Measurements from ENCODE around the gene RASGRF1.
A peak's percentile ranks its signal among the peaks of the same experiment; 100 is the strongest.

The RASGRF1 gene

DNA sequence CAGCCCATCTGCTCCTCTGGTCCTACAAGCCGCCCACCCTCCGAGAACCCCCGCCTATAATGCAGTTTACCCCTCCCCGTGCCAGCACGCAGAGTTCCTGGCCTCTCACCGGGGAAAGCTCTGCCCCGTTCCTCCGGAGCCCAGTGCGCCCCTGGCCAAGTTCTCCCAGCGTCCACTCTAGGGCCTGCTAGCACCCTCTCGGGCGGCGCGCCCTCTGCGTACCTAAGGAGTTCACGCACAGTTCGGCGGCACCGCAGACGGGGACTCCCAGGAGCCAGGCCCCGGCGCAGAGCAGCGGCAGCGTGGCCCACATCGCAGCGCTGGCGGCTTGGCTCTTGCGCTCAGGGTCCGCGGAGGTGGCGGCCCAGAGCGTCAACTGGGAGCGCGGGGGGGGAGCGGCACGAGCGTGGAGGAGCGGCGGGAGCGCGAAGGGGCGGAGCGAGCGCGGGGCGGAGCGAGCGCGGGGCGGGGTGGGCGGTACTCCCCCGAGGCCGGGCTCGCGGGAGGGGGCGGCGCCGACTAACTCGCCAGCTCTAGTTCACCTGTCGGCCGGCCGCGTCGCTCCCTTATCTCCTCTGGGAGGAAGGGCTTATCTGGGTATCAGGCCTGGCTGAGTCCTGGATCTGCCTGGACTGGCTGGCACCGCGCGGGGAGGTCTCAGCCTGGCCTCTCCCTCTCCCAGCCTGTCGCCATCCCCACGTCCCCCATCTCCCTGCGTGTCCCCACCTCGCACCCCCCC is 145.7 kb downstream of the RASGRF1 start, which contains the start of gene CTSH:
TSS of gene CTSH (minus strand) at position 378 of the 739 bp plus-strand sequence. CDS start at position 313, 65 bp downstream.
- peak; percentile 68 for DNase-seq (ENCODE audit: low read depth)
- Histone ChIP-seq H3K36me3 (ENCODE audit: control insufficient read depth, insufficient read depth, low read length, severe bottlenecking) (no peaks in the 10 kb centered on the region), H3K4me1 (ENCODE audit: control insufficient read depth, insufficient read depth, low read length) (no peaks in the 10 kb centered on the region), H3K4me3 (ENCODE audit: low read length) (peak within 1 kb of the TSS; percentile 67), H3K9ac (ENCODE audit: low read length) (peak within 1 kb of the TSS; percentile 60), H3K9me3 (ENCODE audit: control insufficient read depth, low read length) (no peaks in the 10 kb centered on the region), H3K27me3 (replicated peaks; ENCODE audit: control insufficient read depth, insufficient read depth, low read length) (peaks cover 3% of the 10 kb centered on the region)

- H3K27me3 ChIP-seq (replicated peaks; ENCODE audit: control insufficient read depth, insufficient read depth, low read length): peaks cover 3% of the 10 kb centered on the region
- no peaks in the 10 kb centered on the region for H3K36me3 ChIP-seq (ENCODE audit: control insufficient read depth, insufficient read depth, low read length, severe bottlenecking)
- no peak overlapping the region for H3K9ac ChIP-seq (ENCODE audit: low read length)
- DNase-seq (ENCODE audit: low read depth): no peak
- H3K4me1 ChIP-seq (ENCODE audit: control insufficient read depth, insufficient read depth, low read length): no peaks in the 10 kb centered on the region
- H3K4me3 ChIP-seq (ENCODE audit: low read length): no peak overlapping the region
- H3K9me3 ChIP-seq (ENCODE audit: control insufficient read depth, low read length): no peaks in the 10 kb centered on the region
Observed at GRCh38 chr15:78944202-78944625, 146.4 kb downstream of the RASGRF1 start.

DNA sequence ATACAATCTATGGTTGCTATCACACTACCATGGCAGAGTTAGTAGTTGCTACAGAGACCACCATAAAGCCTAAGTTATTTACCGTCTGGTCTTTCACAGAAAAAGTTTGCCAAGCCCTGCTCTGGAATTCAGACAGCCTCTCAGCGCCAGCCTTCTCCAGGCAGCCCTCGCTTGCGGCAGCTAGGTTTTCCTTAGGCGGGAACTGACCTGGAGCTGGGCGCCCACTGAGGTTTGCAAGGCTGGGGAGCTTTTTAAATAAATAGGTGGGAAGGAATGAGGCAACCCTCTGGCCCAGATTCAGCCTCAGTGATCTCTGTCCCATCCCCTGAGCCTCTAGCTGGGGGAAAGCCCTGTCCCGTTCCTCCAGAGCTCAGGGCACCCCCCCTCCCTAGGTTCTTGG is 146.9 kb downstream of the RASGRF1 start:
- Histone ChIP-seq H3K27me3 (replicated peaks; ENCODE audit: control insufficient read depth, insufficient read depth, low read length) (peaks cover 3% of the 10 kb centered on the region), H3K4me3 (ENCODE audit: low read length) (no peak overlapping the region)
- no peak for DNase-seq (ENCODE audit: low read depth)

DNA sequence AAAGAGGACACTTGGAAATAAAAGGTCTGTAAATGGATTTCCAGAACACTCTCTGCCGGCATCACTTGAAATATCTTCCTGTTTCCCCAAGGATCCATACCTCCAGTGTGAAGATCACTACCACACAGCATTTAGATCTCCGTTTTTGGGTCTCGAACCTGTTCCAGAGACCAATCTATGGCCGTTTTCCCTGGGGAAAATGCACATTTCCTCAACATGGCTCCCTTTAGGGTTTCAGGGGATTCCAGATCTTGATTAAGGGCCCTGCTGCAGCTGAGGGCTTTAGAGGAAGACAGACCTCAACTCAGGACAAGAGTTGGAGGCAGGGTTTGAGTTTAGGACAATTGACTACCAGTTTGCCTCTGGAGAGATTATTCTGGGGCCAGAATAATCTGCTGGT is 147.8 kb downstream of the RASGRF1 start:
- no peak for DNase-seq (ENCODE audit: low read depth)
- Histone ChIP-seq H3K9ac (ENCODE audit: low read length) (no peak overlapping the region), H3K4me3 (ENCODE audit: low read length) (no peak overlapping the region), H3K36me3 (ENCODE audit: control insufficient read depth, insufficient read depth, low read length, severe bottlenecking) (no peaks in the 10 kb centered on the region), H3K27me3 (replicated peaks; ENCODE audit: control insufficient read depth, insufficient read depth, low read length) (peaks cover 3% of the 10 kb centered on the region), H3K4me1 (ENCODE audit: control insufficient read depth, insufficient read depth, low read length) (peaks cover 7% of the 10 kb centered on the region), H3K9me3 (ENCODE audit: control insufficient read depth, low read length) (no peaks in the 10 kb centered on the region)

More for the DNA sequence above, 146.9 kb downstream of the RASGRF1 start:
- Histone ChIP-seq H3K4me1 (ENCODE audit: control insufficient read depth, insufficient read depth, low read length) (peaks cover 5% of the 10 kb centered on the region), H3K9ac (ENCODE audit: low read length) (no peak overlapping the region), H3K9me3 (ENCODE audit: control insufficient read depth, low read length) (no peaks in the 10 kb centered on the region), H3K36me3 (ENCODE audit: control insufficient read depth, insufficient read depth, low read length, severe bottlenecking) (no peaks in the 10 kb centered on the region)

GRCh38 chr15:78938658-78939488 is 151.7 kb downstream of the RASGRF1 start:
- DNase-seq (ENCODE audit: low read depth): no peak
- H3K9ac ChIP-seq (ENCODE audit: low read length): no peak overlapping the region
- no peaks in the 10 kb centered on the region for H3K9me3 ChIP-seq (ENCODE audit: control insufficient read depth, low read length)

DNA sequence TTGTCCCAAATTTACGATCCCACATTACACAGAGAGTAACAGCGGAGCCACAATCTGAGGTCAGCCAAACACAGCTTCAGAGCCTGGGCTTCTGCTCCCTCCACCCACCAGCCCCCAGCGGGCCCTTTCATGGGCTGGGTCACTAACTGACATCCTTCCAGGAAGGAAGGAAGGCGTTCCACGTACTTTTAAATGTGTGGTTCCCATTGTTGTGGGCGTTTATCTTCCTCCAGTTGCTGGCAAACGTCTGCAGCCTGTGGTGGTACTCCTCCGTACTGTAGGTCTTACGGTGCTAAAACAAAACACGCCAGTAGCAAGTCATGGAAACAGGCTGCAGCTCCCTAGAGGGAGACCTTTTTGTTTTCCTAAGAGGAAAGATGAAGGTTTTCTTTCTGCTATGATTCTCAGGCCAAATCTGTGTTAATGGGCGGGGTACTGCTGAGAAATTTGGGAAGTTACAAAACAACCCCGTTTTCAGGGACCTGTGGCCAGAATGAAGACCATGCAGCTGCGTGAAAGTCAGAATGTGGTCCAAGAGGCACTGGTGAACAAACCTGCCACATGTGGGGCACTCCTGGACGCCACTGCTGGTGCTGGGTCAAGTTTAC is 153.3 kb downstream of the RASGRF1 start:
- DNase-seq (ENCODE audit: low read depth): no peak
- Histone ChIP-seq H3K4me3 (ENCODE audit: low read length) (peak overlapping the region; percentile 49), H3K9ac (ENCODE audit: low read length) (peak overlapping the region; percentile 25), H3K36me3 (ENCODE audit: control insufficient read depth, insufficient read depth, low read length, severe bottlenecking) (no peaks in the 10 kb centered on the region), H3K9me3 (ENCODE audit: control insufficient read depth, low read length) (no peaks in the 10 kb centered on the region), H3K4me1 (ENCODE audit: control insufficient read depth, insufficient read depth, low read length) (peaks cover 16% of the 10 kb centered on the region), H3K27me3 (replicated peaks; ENCODE audit: control insufficient read depth, insufficient read depth, low read length) (peaks cover 5% of the 10 kb centered on the region)

More at GRCh38 chr15:78938658-78939488, 151.7 kb downstream of the RASGRF1 start:
- Histone ChIP-seq H3K4me3 (ENCODE audit: low read length) (no peak overlapping the region), H3K36me3 (ENCODE audit: control insufficient read depth, insufficient read depth, low read length, severe bottlenecking) (no peaks in the 10 kb centered on the region), H3K4me1 (ENCODE audit: control insufficient read depth, insufficient read depth, low read length) (peaks cover 16% of the 10 kb centered on the region), H3K27me3 (replicated peaks; ENCODE audit: control insufficient read depth, insufficient read depth, low read length) (no peaks in the 10 kb centered on the region)

DNA sequence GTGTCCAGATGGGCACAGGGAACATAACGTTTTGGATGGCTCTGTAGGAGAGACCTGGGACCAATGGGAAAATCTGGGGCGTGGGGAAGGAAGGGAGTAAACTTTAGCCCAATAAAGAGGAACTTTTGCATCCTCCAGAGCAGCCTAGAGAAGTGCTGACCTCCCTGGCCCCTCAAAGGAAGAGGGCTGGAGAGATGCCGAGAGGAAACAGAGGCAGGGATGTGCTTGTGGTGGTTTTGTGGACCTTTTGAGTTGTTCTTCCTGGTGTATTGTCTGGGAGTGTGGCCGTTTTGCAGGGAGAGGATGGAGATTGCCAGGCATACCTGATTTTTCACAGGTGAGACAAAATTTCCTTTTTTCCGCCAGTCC is 155.9 kb downstream of the RASGRF1 start:
- Histone ChIP-seq H3K4me3 (ENCODE audit: low read length) (no peak overlapping the region), H3K27me3 (replicated peaks; ENCODE audit: control insufficient read depth, insufficient read depth, low read length) (peaks cover 5% of the 10 kb centered on the region), H3K4me1 (ENCODE audit: control insufficient read depth, insufficient read depth, low read length) (peaks cover 24% of the 10 kb centered on the region), H3K36me3 (ENCODE audit: control insufficient read depth, insufficient read depth, low read length, severe bottlenecking) (no peaks in the 10 kb centered on the region), H3K9me3 (ENCODE audit: control insufficient read depth, low read length) (no peaks in the 10 kb centered on the region), H3K9ac (ENCODE audit: low read length) (no peak overlapping the region)
- no peak for DNase-seq (ENCODE audit: low read depth)

- H3K4me3 ChIP-seq (ENCODE audit: low read length): no peak overlapping the region
- DNase-seq (ENCODE audit: low read depth): peak; percentile 27
- H3K4me1 ChIP-seq (ENCODE audit: control insufficient read depth, insufficient read depth, low read length): peaks cover 23% of the 10 kb centered on the region
- H3K9ac ChIP-seq (ENCODE audit: low read length): no peak overlapping the region
- no peaks in the 10 kb centered on the region for H3K9me3 ChIP-seq (ENCODE audit: control insufficient read depth, low read length)
- peaks cover 5% of the 10 kb centered on the region for H3K27me3 ChIP-seq (replicated peaks; ENCODE audit: control insufficient read depth, insufficient read depth, low read length)
- no peaks in the 10 kb centered on the region for H3K36me3 ChIP-seq (ENCODE audit: control insufficient read depth, insufficient read depth, low read length, severe bottlenecking)
Observed at GRCh38 chr15:78933823-78934654, 156.5 kb downstream of the RASGRF1 start.

GRCh38 chr15:78933187-78933822 is 157.3 kb downstream of the RASGRF1 start:
- no peaks in the 10 kb centered on the region for H3K36me3 ChIP-seq (ENCODE audit: control insufficient read depth, insufficient read depth, low read length, severe bottlenecking)
- H3K4me1 ChIP-seq (ENCODE audit: control insufficient read depth, insufficient read depth, low read length): peaks cover 18% of the 10 kb centered on the region
- no peak overlapping the region for H3K4me3 ChIP-seq (ENCODE audit: low read length)
- H3K9ac ChIP-seq (ENCODE audit: low read length): no peak overlapping the region
- no peak for DNase-seq (ENCODE audit: low read depth)
- H3K9me3 ChIP-seq (ENCODE audit: control insufficient read depth, low read length): no peaks in the 10 kb centered on the region
- H3K27me3 ChIP-seq (replicated peaks; ENCODE audit: control insufficient read depth, insufficient read depth, low read length): peaks cover 5% of the 10 kb centered on the region

DNA sequence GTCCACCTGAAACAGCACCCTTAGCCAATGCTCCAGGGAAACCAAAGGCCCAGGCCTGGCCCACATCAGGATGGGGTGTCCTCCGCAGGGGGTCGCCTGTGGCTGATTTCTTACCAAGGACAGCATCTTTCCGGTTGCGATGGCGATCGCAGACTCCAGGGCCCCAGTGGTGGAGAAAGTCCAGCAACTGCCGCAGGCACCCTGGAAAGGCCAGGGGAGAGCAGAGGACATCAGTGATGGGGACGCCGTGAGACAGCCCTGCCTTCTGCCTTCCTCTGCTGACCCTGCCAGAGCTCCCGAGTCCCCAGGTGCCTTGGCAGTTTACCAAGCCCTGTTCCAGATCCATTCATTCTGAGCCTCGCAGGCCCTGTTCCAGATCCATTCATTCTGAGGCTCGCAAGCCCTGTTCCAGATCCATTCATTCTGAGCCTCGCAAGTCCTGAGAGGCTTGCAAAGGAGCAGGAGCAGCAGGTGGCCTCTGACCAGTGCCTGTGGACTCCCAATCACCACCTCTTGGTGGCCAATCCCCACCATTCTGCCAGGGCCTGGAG is 158.2 kb downstream of the RASGRF1 start:
- no peak for DNase-seq (ENCODE audit: low read depth)
- peaks cover 5% of the 10 kb centered on the region for H3K27me3 ChIP-seq (replicated peaks; ENCODE audit: control insufficient read depth, insufficient read depth, low read length)
- H3K9me3 ChIP-seq (ENCODE audit: control insufficient read depth, low read length): no peaks in the 10 kb centered on the region
- H3K4me3 ChIP-seq (ENCODE audit: low read length): no peak overlapping the region
- no peak overlapping the region for H3K9ac ChIP-seq (ENCODE audit: low read length)
- H3K36me3 ChIP-seq (ENCODE audit: control insufficient read depth, insufficient read depth, low read length, severe bottlenecking): peaks cover 5% of the 10 kb centered on the region
- H3K4me1 ChIP-seq (ENCODE audit: control insufficient read depth, insufficient read depth, low read length): peaks cover 14% of the 10 kb centered on the region
